ENCODE results near the gene DPY19L3.
A peak's percentile ranks its signal among the peaks of the same experiment; 100 is the strongest.

The DPY19L3 gene

DNA sequence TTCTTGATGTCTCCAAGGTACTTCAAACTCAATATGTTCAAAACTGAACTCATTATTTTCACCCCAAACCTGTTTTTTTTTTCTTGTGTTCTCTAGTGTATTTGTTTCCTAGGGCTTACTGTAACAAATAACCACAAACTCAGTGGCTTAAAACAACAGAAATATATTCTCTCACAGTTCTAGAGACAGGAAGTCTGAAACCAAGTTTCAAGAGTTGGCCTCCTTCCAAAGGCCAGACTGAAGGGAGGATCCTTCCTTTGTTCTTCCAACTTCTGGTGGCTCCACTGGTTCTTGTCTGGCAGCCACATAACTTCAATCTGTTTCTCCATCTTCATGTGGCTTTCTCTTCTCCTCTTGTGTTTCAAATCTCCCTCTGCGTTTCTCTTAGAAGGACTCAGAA is 113.5 kb downstream of the DPY19L3 start:
- DNase-seq (ENCODE audit: low spot score): peak; percentile 16

DNA sequence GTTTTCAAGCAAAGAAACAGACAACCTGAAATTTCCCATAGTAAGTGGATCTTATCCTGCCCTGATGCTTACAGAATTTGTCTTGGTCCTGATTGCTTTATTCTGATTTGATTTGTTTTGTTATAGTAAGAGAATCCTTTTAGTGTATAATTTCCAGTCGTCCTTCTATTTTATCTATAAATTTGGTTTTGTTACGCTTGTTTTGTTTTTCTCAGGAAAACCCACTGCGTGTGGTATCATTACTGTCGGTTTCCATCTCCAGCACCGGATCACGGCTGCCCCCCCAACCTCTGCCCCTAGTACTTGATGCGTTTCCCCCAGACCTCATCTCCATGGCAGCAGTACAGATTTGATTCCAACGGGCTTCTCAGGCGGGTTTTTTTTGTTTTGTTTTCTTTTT is 117.4 kb downstream of the DPY19L3 start:
- DNase-seq (ENCODE audit: low spot score): no peak

DNA sequence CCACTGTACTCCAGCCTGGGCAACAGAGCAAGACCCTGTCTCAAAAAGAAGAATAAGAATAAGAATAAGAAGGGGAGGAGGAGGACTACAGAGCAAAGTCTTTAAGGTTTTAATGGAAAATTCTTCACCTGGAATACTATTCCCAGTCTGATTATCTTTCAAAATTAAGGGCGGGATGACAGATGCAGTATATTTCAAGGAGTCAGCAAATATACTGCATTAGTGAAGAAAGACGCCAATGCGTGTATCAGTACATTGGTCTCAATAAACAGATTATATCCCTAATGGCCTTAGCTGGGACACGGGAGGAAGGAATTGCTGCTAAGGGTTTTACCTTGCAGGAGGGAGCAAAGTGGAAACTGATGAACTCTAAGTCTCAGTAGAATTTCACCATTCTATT is 121.3 kb downstream of the DPY19L3 start:
- DNase-seq (ENCODE audit: low spot score): no peak

DNA sequence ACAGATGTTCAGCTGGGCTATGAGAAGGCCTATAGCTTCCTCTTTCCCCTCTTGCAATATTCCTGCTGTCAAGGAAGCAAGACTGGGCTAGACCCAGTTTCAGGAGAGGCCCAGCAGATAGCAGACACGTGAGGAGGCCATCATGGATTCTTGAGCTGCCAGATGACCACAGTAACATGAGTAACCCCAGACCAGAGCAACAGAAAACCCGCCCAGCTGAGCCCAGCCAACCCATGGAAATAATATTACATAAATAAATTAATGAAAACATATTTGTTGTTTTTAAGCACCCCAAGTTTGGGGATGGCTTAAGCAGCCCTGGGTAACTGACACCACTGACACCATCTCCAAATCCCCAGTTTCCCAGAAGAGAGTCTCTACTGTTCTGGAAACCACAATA is 125.2 kb downstream of the DPY19L3 start:
- DNase-seq (ENCODE audit: low spot score): no peak

DNA sequence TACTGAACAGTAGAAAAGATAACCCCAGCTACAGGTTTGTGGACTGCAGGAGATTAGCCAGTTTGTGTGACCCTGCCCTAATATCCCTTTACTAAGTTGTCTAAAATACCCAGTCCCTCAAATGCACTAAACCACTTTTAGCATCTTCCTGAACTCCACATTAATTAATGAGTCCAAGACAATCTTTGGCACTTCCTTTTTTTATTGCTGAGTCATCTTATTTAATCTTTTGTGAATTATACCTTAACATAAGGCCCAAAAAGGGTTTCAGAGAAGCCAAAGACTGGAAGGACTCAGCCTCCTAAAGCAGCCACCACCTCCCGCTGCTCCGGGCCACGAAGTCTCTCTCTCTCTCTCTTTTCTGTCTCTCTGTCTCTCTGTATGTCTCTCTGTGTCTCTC is 126.7 kb downstream of the DPY19L3 start:
- no peak for DNase-seq (ENCODE audit: low spot score)

All from Ammon's horn (tissue), 1 donor.